Mesodermal cell (in vitro differentiated cells): Measurements from ENCODE around the gene NEK11.

ENCODE experiments used
- H3K27ac ChIP-seq: 2 replicates; pipeline ENCODE4 v1.7.0; 2013; ENCODE audit warnings: mild to moderate bottlenecking, low read depth, low read length, moderate library complexity; ENCODE audit not compliant: severe bottlenecking
- H3K36me3 ChIP-seq: 2 replicates; pipeline ENCODE4 v1.7.1; 2013; ENCODE audit warnings: mild to moderate bottlenecking, low read length, moderate library complexity; ENCODE audit not compliant: control insufficient read depth, insufficient read depth
- H3K4me1 ChIP-seq: one replicate; pipeline ENCODE4 v1.7.1; 2013; ENCODE audit warnings: mild to moderate bottlenecking, low read length; ENCODE audit not compliant: insufficient read depth, control insufficient read depth, poor library complexity, severe bottlenecking
- H3K4me3 ChIP-seq: 2 replicates; pipeline ENCODE4 v1.7.0; 2013; ENCODE audit warnings: low read length, control low read depth, mild to moderate bottlenecking; ENCODE audit not compliant: insufficient read depth, poor library complexity, severe bottlenecking; ENCODE audit errors: extremely low read depth
- H3K9me3 ChIP-seq: 2 replicates; pipeline ENCODE4 v1.7.1; 2013; ENCODE audit warnings: mild to moderate bottlenecking, low read length, moderate library complexity; ENCODE audit not compliant: control insufficient read depth
- WGBS, 2 experiments: methylation state at CpG; one replicate each; pipeline ENCODE4 v1.1.5; 2013; ENCODE audit warnings: missing lambda C conversion rate in 2 of 2; ENCODE audit not compliant: insufficient coverage in 2 of 2; 5-methylcytosine and 5-hydroxymethylcytosine counted together

Gene NEK11

DNA sequence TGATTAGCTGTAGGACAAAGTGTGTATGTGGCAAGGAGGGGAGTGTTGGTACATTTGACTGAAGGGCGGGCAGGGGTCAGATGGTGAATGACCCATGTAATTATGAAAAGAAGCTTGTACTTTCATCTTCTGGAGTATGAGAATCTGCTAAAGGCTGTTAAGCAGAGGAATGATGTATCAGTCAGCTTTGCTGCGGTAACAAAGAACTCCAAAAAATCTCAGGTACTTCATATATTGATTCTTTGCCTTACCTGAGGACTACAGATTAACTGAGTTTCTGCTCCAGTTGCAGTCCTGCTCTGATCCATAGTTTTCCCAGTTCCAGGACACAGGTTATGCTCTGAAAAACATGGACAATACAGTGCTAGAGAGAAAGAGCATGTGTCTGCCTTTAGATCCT, 115.1 kb downstream of the NEK11 start:
- no peaks in the 10 kb centered on the region for H3K9me3 ChIP-seq
- H3K27ac ChIP-seq, result no peak overlapping the region
- H3K4me3 ChIP-seq, result no peak overlapping the region
- WGBS, 2 experiments, result 95 to 100% methylated on average over 2 of the region's 2 CpGs
- H3K4me1 ChIP-seq, result no peaks in the 10 kb centered on the region
- no peaks in the 10 kb centered on the region for H3K36me3 ChIP-seq

DNA sequence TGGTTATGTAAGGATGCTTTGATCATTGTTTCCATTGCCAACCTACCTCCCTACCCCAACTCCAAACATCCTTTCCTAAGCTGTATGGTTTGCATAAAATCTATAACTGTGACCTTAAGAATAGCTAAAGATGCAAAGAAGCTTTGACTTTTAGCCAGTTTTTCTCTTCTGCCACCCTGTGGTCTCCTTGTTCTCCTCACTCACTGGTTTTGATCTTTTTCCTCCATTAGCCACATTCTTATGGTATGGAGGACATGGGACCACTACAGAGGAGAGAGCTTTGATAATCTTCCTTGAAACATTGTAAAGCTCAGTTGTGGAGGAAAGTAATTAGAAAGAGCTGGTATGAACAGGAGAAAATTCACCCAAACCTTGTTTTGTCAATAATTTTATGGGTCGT, 115.9 kb downstream of the NEK11 start:
- Histone ChIP-seq H3K27ac (no peak overlapping the region), H3K4me1 (no peaks in the 10 kb centered on the region), H3K9me3 (no peaks in the 10 kb centered on the region), H3K4me3 (no peak overlapping the region), H3K36me3 (no peaks in the 10 kb centered on the region)
- no CpG with 5 or more reads among the region's 1 CpG for WGBS, 2 experiments

DNA sequence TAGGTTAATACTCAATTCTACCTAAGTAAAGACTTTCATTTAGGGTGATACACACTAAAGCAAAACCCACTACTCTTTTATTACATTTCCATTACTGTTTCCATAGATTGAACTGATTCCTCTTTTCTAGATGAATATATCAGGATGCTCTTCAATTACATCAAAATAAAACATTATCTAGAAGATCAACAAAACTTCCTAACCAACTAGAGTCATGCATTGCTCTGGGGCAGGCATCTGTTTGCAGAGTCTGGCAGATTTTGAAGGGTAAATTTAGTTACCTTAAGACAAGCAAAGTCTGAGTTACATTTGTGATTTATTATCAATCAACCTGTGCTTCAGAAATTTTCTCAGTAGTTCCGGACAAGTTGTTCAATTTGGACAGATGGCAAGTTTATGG, 117.1 kb downstream of the NEK11 start:
- H3K36me3 ChIP-seq, result no peaks in the 10 kb centered on the region
- H3K9me3 ChIP-seq, result no peaks in the 10 kb centered on the region
- H3K4me1 ChIP-seq, result no peaks in the 10 kb centered on the region
- no peak overlapping the region for H3K27ac ChIP-seq
- WGBS, 2 experiments, result 80 to 100% methylated on average over 1 of the region's 1 CpG
- no peak overlapping the region for H3K4me3 ChIP-seq

DNA sequence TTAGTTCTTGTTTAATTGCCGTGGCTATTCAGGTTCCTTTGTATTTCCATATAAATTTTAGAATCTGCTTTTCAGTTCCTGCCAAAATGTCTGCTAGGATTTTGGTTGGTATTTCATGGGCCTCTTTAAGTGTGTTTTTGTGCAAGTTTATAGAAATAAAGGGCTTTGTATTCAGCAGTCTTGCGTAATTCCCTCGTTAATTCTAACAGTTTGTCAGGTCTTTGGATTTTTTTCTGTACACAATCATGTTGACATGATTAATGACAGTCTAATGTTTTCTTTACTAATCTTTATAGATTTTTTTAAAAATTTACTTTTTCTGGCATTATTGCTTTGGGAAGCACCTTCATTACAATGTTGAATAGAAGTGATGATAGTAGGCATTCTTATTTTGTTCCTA, 120.9 kb downstream of the NEK11 start:
- no peak overlapping the region for H3K27ac ChIP-seq
- no CpG with 5 or more reads among the region's 3 CpGs for WGBS, 2 experiments
- H3K4me1 ChIP-seq, result no peaks in the 10 kb centered on the region
- no peaks in the 10 kb centered on the region for H3K36me3 ChIP-seq
- H3K4me3 ChIP-seq, result no peak overlapping the region
- no peaks in the 10 kb centered on the region for H3K9me3 ChIP-seq

DNA sequence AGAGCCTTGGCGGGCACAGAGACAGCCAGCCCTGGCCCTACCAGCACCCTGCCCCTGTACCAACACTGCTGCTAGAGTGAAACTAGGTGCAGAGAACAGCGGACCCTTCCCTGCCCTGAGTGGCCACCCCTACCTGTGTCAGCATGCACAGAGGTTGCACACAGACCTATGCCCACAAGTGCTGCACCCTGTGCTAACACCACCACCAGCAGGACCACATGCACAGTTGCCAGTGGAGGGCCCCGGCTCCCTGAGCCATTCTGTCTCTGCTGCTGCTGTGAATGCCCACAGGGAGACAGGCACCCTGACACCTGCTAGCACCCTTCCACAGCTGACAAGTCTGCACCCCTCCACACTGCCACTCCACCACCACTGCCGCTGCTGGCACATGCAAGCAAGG, 131.8 kb downstream of the NEK11 start:
- Histone ChIP-seq H3K4me3 (no peak overlapping the region), H3K27ac (no peak overlapping the region), H3K36me3 (no peaks in the 10 kb centered on the region), H3K4me1 (no peaks in the 10 kb centered on the region), H3K9me3 (no peaks in the 10 kb centered on the region)
- WGBS, 2 experiments, result 85 to 89% methylated on average over 2 to 3 of the region's 4 CpGs

DNA sequence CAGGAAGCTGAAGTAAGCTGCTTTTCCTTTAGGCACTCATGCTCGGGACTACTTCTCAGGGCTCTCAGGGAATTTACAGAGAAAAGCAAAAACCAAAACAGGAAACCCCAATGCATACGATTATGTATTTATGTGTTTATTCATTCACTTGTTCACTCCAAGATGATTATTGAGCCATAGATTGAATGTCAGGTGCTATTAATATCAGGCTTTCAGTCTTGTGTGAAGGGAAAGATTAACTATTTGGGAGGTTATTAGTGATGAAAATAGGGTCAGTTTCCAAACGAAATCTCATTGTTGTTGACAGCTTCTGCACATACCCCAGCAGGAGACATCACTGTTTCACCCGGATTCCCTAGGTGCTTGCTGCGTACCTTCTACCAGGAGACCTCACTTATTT, 135.8 kb downstream of the NEK11 start:
- Histone ChIP-seq H3K36me3 (no peaks in the 10 kb centered on the region), H3K4me1 (no peaks in the 10 kb centered on the region), H3K4me3 (no peak overlapping the region), H3K9me3 (no peaks in the 10 kb centered on the region), H3K27ac (no peak overlapping the region)
- WGBS, 2 experiments, result 80 to 94% methylated on average over 1 to 3 of the region's 5 CpGs

DNA sequence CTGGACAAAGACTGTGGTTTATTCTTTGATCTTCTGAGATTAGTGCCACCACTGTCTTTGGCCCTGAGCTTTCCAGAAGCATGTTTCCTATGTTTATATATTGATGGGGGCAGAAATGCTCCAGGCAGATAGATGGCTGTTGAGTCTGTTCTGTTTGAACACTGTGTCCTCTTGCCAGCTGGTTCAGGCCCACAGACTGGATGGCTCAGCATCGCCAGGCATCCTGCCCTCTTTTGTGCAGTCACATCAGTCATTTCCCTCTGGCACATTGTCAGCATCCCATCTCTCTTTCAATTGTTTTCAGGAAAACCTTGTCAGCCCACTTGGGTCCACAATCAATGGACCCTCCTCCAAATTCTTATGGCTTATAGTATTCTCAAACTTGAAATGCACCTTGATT, 141.2 kb downstream of the NEK11 start:
- WGBS, 2 experiments, result 78% methylated on average over 1 of the region's 1 CpG; no CpG with 5 or more reads in 1 of the 2 experiments
- Histone ChIP-seq H3K27ac (no peak overlapping the region), H3K4me1 (no peaks in the 10 kb centered on the region), H3K4me3 (no peak overlapping the region), H3K9me3 (no peaks in the 10 kb centered on the region), H3K36me3 (no peaks in the 10 kb centered on the region)

DNA sequence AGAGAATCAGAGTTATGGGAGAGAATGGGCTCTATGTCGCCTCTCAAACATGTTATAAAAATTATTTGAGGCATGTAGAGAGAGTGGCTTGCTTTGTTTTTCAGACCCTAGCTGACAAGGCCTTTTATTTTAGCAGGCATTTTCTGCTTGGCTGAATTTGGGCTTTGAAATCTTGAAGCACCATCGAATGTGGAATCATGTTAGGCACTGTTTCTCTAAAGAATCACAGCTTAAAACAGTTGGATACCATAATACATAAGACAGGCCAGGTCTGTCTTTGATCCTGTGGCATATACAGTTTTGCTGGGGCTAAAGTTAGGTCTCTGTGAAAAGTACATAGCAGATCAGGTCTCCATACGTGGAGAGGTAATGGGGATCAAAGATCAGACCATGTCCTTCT, 142.7 kb downstream of the NEK11 start:
- WGBS, 2 experiments, result 67 to 100% methylated on average over 1 to 2 of the region's 3 CpGs
- Histone ChIP-seq H3K4me1 (no peaks in the 10 kb centered on the region), H3K9me3 (no peaks in the 10 kb centered on the region), H3K4me3 (no peak overlapping the region), H3K27ac (no peak overlapping the region), H3K36me3 (no peaks in the 10 kb centered on the region)

DNA sequence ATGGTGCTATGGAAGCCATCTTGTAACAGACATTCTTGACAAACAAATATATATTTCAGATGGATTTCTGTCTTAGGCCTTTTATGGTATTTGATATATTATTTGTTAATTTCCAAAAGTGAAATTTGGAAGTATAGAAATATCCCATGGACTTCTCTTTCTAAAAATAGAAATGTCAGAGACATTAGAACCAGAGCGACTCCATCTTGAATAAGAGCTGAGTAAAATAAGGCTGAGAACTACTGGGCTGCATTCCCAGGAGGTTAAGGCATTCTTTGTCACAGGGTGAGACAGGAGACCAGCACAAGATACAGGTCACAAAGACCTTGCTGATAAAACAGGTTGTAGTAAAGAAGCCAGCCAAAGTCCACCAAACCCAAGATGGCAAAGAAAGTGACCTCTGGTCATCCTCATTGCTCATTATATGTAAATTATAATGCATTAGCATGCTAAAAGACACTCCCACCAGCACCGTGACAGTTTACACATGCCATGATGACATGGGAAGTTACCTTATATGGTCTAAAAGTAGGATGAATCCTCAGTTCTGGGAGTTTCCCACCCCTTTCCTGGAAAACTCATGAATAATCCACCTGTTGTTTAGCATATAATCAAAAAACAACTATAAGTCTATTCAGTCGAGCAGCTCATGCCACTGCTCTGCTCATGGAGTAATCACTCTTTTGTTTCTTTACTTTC, 146.0 kb downstream of the NEK11 start:
- H3K36me3 ChIP-seq, result no peaks in the 10 kb centered on the region
- WGBS, 2 experiments, result 89 to 100% methylated on average over 1 of the region's 3 CpGs
- peaks cover 5% of the 10 kb centered on the region for H3K4me1 ChIP-seq

DNA sequence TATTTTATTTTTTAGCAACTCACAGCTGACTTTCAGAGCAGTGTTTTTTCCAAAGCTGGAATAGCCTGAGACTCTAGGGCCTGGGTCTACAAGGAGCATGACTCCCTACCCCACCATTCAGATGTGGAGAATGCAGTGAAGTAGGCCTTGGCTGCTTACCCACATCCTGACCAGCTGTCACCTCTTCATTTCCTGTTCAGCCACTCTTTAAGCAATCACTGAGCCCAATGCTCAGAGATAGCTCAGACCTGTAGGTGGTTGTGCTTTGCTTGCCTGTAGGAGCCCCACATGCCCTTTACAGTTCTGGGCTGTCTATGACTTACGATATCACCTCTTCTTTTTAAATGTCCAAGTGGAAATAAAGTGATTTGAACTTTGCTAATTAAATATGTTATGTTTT, 148.1 kb downstream of the NEK11 start:
- Histone ChIP-seq H3K4me1 (peaks cover 5% of the 10 kb centered on the region), H3K27ac (no peak overlapping the region), H3K9me3 (no peaks in the 10 kb centered on the region), H3K4me3 (no peak overlapping the region), H3K36me3 (no peaks in the 10 kb centered on the region)
- no CpG with 5 or more reads among the region's 1 CpG for WGBS, 2 experiments

More for the DNA sequence above, 146.0 kb downstream of the NEK11 start:
- no peak overlapping the region for H3K4me3 ChIP-seq
- H3K9me3 ChIP-seq, result no peaks in the 10 kb centered on the region
- no peak overlapping the region for H3K27ac ChIP-seq

DNA sequence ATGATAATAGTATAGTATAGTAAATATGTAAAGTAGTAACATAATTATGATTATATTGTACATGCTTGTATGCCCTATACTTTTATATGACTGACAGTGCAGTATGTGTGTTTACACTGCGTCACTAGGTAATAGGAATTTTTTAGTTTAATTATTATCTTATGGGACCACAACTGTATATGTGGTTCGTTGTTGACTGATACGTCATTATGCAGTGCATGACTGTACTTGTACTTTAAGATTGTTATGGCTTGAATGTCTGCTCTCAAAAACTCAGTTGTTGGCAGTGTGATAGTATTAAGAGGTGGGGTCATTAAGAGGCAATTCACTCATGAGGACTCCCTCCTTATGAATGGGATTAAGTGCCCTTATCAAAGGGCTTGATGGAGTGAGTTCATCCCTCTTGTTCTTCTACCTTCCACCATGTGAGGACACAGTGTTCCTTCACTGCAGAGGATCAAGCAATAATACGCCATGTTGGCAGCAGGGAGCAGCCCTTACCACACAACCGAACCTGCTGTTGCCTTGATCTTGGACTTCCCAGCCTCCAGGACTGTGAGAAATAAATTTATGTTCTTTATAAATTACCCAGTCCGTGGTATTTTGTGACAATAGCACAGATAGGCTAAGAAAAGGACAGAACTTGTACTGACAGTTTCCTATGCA, 152.2 kb downstream of the NEK11 start:
- H3K4me3 ChIP-seq, result no peak overlapping the region
- no peaks in the 10 kb centered on the region for H3K9me3 ChIP-seq
- WGBS, 2 experiments, result 85 to 96% methylated on average over 2 to 3 of the region's 6 CpGs
- no peaks in the 10 kb centered on the region for H3K36me3 ChIP-seq
- H3K4me1 ChIP-seq, result peaks cover 5% of the 10 kb centered on the region
- no peak overlapping the region for H3K27ac ChIP-seq
